Tibial artery (tissue), 4 donors: Measurements from ENCODE around the gene TMEM52.

ENCODE experiments used
- DNase-seq, 2 donors: peaks; one replicate each; pipeline ENCODE4 v3.0.0-alpha.2; 2019
- H3K27ac ChIP-seq, 2 donors: fragments of 200-600 bp; sonication (generic) in 1 of 2; 1 replicate in 1 of 2; 2 replicates in 1 of 2; pipeline ENCODE4 v1.5.1; 2018 to 2019; ENCODE audit warnings: mild to moderate bottlenecking in 1 of 2
- H3K27me3 ChIP-seq, 2 donors: fragments of 200-600 bp; sonication (generic) in 1 of 2; one replicate each; pipeline versions ENCODE4 v1.5.1 to v1.6.0; 2016 to 2019
- H3K36me3 ChIP-seq, 3 donors: fragments of 200-600 bp; sonication (generic) in 2 of 3; one replicate each; pipeline ENCODE4 v1.5.1; 2016 to 2019; ENCODE audit warnings: mild to moderate bottlenecking in 2 of 3
- H3K4me1 ChIP-seq, 4 donors: fragments of 200-600 bp; sonication (generic) in 2 of 4; 1 replicate in 3 of 4; 2 replicates in 1 of 4; pipeline ENCODE4 v1.5.1; 2016 to 2019
- H3K4me3 ChIP-seq, 2 donors: fragments of 200-600 bp; sonication (generic) in 1 of 2; 1 replicate in 1 of 2; 2 replicates in 1 of 2; pipeline ENCODE4 v1.5.1; 2018 to 2019; ENCODE audit warnings: mild to moderate bottlenecking in 2 of 2
- H3K9me3 ChIP-seq, 3 donors: fragments of 200-600 bp; sonication (generic) in 1 of 3; one replicate each; pipeline ENCODE4 v1.5.1; 2016 to 2019
- intact Hi-C: fragments of 100-400 bp; cut with DNase I; formaldehyde crosslinking; loops from one replicate; pipeline ENCODE4 v1.15.0; 2023; ENCODE audit warnings: low total_unique reads
- TF ChIP-seq, protein P1 (sequence below), 2 experiments: fragments of 200-600 bp in 1 of 2; fragments of 450-650 bp in 1 of 2; IDR thresholded peaks; one replicate each; pipeline ENCODE4 v1.5.1; 2017 to 2019; ENCODE audit warnings: antibody characterized with exemption in 2 of 2, mild to moderate bottlenecking in 1 of 2, moderate library complexity in 1 of 2

TMEM52 gene

DNA sequence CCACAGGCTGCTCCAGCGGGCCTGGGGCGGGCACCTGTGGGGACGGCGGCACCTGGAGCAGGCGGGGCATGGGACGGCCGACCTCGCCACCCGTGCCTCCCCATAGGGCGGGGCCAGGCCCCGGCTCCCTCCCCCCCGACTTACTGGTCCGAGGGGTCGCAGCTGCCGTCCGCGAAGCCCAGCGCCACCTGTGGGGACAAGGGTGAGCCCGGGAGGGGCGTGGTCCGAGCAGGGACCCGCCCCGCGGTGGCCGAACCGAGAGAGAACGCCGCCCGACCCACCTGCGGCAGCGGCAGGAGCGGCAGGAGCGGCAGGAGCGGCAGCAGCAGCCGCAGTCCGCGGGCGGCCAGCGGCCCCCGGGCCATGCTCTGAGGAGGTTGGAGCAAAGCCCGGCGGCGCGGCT is at the start of gene TMEM52:
TSS of gene TMEM52 (minus strand) at position 379 of the 403 bp plus-strand sequence. CDS start at position 365, 14 bp downstream.
- H3K4me3 ChIP-seq, result peak within 1 kb of the TSS; percentile 51 to 59
- H3K4me1 ChIP-seq, result peaks cover 0 to 20% (median 16%) of the 10 kb centered on the region in 4 donors
- peak; percentile 41 to 83 for DNase-seq
- H3K36me3 ChIP-seq, result no peaks in the 10 kb centered on the region
- intact Hi-C loops, result no loop called here
- H3K27me3 ChIP-seq, result peaks cover 0 to 29% of the 10 kb centered on the region in 2 donors
- H3K9me3 ChIP-seq, result no peaks in the 10 kb centered on the region
- H3K27ac ChIP-seq, result peak within 1 kb of the TSS; percentile 20 to 69
- TF ChIP-seq, protein P1, sequence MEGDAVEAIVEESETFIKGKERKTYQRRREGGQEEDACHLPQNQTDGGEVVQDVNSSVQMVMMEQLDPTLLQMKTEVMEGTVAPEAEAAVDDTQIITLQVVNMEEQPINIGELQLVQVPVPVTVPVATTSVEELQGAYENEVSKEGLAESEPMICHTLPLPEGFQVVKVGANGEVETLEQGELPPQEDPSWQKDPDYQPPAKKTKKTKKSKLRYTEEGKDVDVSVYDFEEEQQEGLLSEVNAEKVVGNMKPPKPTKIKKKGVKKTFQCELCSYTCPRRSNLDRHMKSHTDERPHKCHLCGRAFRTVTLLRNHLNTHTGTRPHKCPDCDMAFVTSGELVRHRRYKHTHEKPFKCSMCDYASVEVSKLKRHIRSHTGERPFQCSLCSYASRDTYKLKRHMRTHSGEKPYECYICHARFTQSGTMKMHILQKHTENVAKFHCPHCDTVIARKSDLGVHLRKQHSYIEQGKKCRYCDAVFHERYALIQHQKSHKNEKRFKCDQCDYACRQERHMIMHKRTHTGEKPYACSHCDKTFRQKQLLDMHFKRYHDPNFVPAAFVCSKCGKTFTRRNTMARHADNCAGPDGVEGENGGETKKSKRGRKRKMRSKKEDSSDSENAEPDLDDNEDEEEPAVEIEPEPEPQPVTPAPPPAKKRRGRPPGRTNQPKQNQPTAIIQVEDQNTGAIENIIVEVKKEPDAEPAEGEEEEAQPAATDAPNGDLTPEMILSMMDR (IDR thresholded peaks at IDR 0.05), result no peak

DNA sequence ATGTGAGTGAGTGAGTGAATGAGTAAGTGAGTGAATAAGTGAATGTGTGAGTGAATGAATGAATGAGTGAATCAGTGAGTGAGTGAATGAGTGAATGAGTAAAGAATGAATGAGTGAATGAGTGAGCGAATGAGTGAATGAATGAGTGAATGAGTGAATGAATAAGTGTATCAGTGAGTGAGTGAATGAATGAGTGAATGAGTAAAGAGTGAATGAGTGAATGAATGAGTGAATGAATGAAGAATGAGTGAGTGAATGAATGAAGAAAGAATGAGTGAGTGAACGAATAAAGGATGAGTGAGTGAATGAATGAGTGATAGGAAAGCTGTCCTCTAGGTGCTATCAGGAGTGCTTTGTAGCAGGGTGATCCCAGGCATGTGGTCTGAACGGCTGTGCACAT is 48.8 kb upstream of the TMEM52 start:
- TF ChIP-seq, protein P1 (IDR thresholded peaks at IDR 0.05), result no peak
- no peak for DNase-seq
- Histone ChIP-seq H3K36me3 (no peaks in the 10 kb centered on the region), H3K9me3 (no peaks in the 10 kb centered on the region), H3K4me1 (no peaks in the 10 kb centered on the region), H3K27me3 (peaks cover 0 to 79% of the 10 kb centered on the region in 2 donors), H3K27ac (no peak overlapping the region), H3K4me3 (no peak overlapping the region)
- intact Hi-C loops, result no loop called here

DNA sequence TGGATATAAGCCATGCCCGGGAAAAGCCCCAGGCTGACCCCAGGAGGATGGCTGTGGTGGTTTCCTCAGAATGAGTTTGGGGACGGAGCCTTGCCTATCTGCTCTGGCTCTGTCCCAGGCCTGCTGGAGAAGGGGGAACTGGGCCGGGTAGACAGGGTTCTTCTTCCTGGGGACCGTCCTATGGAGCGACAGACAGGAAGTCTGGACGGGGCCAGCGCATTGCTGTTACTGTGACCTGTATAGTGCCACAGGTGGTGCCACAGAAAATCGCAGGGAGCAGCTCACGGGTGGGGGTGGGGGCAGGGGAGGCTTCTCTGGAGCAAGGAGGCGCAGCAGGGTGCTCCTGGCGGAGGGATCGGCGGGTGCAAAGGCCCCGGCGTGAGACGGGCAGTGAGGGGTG is 48.1 kb upstream of the TMEM52 start:
- H3K4me1 ChIP-seq, result no peaks in the 10 kb centered on the region
- TF ChIP-seq, protein P1 (IDR thresholded peaks at IDR 0.05), result no peak
- H3K27me3 ChIP-seq, result peaks cover 0 to 77% of the 10 kb centered on the region in 2 donors
- no peaks in the 10 kb centered on the region for H3K36me3 ChIP-seq
- no peak for DNase-seq
- no peaks in the 10 kb centered on the region for H3K9me3 ChIP-seq
- no peak overlapping the region for H3K4me3 ChIP-seq
- no peak overlapping the region for H3K27ac ChIP-seq
- intact Hi-C loops, result no loop called here

DNA sequence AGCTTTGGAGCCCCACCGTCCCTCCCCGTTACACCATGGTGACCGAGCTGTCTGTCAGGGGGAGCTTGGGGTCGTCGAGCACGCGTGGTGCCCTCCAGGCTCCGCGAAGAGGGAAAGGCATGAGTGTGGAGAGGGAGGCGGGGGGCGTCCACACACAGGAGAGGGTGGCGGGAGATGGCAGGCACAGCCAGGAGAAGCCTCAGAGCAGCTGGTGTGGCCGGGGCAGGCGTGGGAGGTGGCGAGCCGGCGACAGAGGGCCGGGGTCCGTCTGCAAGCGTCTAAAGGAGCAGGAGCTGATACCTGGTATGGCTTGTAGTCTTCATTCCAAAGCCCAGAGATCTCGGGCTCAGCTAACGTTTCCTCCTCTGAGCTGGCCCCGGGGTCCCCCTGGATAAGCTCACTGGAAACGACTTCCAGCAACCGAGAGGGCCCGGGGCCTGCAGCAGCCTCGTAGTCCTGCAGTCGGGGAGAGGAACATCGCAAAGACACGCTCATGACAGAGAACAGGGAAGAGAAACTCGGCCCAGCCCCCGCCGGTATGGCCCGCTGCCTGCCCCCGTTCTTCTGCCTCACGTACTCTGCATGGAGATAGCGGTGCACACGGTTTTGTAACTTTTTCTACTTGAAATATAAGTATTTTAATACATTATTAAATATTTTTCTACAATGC is 47.1 kb upstream of the TMEM52 start:
- intact Hi-C loops, result no loop called here
- no peaks in the 10 kb centered on the region for H3K9me3 ChIP-seq
- TF ChIP-seq, protein P1 (IDR thresholded peaks at IDR 0.05), result no peak
- H3K4me1 ChIP-seq, result no peaks in the 10 kb centered on the region
- H3K27me3 ChIP-seq, result peaks cover 0 to 79% of the 10 kb centered on the region in 2 donors
- H3K36me3 ChIP-seq, result no peaks in the 10 kb centered on the region
- no peak overlapping the region for H3K27ac ChIP-seq
- H3K4me3 ChIP-seq, result no peak overlapping the region
- DNase-seq, result no peak

DNA sequence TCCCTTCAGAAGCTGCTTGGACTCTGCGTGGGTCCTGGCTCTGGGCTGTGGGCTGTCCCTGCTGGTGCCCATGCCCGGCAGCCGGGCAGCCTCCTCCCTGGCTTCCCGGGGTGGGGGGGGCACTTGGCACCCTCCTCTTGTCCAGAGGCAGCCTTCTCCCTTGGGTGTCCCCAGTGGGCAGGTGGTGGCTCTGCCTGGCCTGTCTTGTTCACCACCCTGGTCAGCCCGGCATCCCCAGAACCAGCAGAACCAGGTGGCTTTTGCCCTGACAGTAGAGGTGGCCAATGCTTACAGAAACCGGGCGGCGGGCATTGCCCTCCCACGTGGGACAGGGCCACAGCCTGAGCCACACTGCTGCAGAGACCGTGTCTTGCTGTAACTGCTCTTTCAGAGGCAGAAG is 46.5 kb upstream of the TMEM52 start:
- TF ChIP-seq, protein P1 (IDR thresholded peaks at IDR 0.05), result no peak
- peaks cover 0 to 86% of the 10 kb centered on the region in 2 donors for H3K27me3 ChIP-seq

More for the DNA sequence above, 46.5 kb upstream of the TMEM52 start:
- peaks cover 0 to 2% (median 0%) of the 10 kb centered on the region in 4 donors for H3K4me1 ChIP-seq
- no peaks in the 10 kb centered on the region for H3K9me3 ChIP-seq
- H3K4me3 ChIP-seq, result no peak overlapping the region
- H3K36me3 ChIP-seq, result no peaks in the 10 kb centered on the region
- H3K27ac ChIP-seq, result no peak overlapping the region
- intact Hi-C loops, result no loop called here
- DNase-seq, result no peak
